ENCODE results near the gene CORO1C. TPM values are rescaled to one million over a fixed set of nuclear protein-coding genes. Genes with fewer than 3 reads are reported as not detected.

CORO1C gene
- total RNA-seq, 1 experiment from 2014 or later: 139 TPM

DNA sequence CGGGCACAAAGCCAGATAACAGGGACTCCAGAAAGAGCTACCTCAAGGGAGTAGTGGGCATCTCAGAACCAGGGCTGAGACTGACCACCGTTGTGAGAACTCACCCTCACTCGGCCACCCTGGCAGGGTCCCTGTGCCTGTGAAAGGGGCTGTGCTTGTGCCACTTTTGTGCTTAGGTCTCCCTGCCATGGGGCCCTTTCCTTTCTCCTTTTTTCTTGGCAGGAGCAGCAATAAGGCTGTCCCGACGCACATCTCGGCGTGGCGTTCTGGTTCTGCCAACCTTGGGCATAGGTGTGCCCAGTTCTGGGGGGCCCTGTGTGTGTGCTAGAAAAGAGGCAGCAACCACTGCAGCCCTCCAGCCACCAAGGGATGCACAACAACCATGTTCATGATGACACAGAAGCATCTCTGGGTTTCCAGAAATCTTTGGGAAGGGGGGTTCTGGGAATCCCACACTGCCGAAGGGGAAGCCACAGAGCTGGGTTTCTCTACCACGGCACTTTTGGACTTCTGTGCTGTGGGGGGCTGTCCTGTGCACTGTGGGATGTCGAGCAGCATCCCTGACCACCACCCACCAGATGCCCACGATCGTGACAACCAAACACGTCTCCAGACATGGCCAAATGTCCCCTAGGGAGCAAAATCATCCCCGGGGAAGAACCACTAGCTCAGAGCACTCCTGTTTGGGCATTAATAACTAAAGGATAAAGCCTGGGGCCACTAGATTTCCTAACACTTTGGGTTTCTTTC, 120.3 kb downstream of the CORO1C start:
- no peaks in the 10 kb centered on the region for H3K27me3 ChIP-seq (ENCODE audit: insufficient read depth, low read depth)
- no peak for DNase-seq
- H3K4me1 ChIP-seq (replicated peaks; ENCODE audit: insufficient read depth): 0 out of 2 replicates have a peak, but pooled peaks cover 5% of the 10 kb centered on the region
- intact Hi-C loops (cut with micrococcal nuclease; ENCODE audit: unreplicated experiment): loop anchor here (10.0 kb wide), 2 partner anchors 96 to 696 kb away; partner anchors contain the start of gene FICD
- H3K4me3 ChIP-seq: no peak overlapping the region
- POLR2A ChIA-PET (ENCODE audit: unreplicated experiment): no interaction called here
- CTCF ChIA-PET: interaction anchor here (0.6 kb wide), 1 partner anchor 741 kb away, joined by 8 read pairs; no protein-coding TSS in a partner anchor
- no peaks in the 10 kb centered on the region for H4K20me1 ChIP-seq (ENCODE audit: insufficient read depth)
- H3K9me2 ChIP-seq (ENCODE audit: insufficient read depth): no peaks in the 10 kb centered on the region
- TF ChIP-seq EZH2 (IDR thresholded peaks at IDR 0.05; ENCODE audit: low read depth): no peak
- TF ChIP-seq, protein P1, sequence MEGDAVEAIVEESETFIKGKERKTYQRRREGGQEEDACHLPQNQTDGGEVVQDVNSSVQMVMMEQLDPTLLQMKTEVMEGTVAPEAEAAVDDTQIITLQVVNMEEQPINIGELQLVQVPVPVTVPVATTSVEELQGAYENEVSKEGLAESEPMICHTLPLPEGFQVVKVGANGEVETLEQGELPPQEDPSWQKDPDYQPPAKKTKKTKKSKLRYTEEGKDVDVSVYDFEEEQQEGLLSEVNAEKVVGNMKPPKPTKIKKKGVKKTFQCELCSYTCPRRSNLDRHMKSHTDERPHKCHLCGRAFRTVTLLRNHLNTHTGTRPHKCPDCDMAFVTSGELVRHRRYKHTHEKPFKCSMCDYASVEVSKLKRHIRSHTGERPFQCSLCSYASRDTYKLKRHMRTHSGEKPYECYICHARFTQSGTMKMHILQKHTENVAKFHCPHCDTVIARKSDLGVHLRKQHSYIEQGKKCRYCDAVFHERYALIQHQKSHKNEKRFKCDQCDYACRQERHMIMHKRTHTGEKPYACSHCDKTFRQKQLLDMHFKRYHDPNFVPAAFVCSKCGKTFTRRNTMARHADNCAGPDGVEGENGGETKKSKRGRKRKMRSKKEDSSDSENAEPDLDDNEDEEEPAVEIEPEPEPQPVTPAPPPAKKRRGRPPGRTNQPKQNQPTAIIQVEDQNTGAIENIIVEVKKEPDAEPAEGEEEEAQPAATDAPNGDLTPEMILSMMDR (conservative IDR thresholded peaks at IDR 0.05): no peak
- H3F3A ChIP-seq (ENCODE audit: insufficient read depth, low read depth): no peaks in the 10 kb centered on the region
- no TSS peak for BruUV-seq (replicated peaks)
- no peaks in the 10 kb centered on the region for H3K36me3 ChIP-seq (ENCODE audit: low read depth)
- H3K79me2 ChIP-seq (ENCODE audit: low read depth): no peaks in the 10 kb centered on the region
- no peak overlapping the region for H2AFZ ChIP-seq
- no peak overlapping the region for H3K4me2 ChIP-seq
- H3K9me3 ChIP-seq (ENCODE audit: insufficient read depth, low read depth): no peaks in the 10 kb centered on the region
- H3K27ac ChIP-seq: no peak overlapping the region

DNA sequence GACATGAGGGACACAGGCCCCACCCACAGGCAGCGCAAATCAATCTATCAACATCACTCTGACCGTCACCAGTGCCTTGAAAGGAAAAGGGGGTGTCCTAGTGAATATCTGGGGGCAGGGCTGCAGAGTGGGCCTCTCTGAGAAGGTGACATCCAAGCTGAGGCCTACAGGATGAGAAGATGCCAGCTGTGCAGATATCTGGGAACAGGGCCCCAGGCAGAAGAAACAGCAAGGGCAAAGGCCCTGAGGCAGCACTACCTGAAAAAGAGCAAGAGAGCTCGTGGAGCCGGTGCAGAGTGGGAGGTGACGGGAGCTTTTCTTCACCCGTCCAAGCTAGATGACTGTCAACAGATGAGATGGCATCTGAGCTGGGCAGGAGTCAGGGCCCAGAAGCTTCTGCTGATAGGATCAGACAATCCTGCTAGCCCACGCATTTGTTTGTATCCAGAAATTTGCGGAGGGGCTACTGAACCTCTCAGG, 120.9 kb downstream of the CORO1C start:
- H3K27me3 ChIP-seq (ENCODE audit: insufficient read depth, low read depth): no peaks in the 10 kb centered on the region
- H3K9me2 ChIP-seq (ENCODE audit: insufficient read depth): no peaks in the 10 kb centered on the region
- no peak overlapping the region for H3K4me3 ChIP-seq
- H3K79me2 ChIP-seq (ENCODE audit: low read depth): no peaks in the 10 kb centered on the region
- H3K27ac ChIP-seq: no peak overlapping the region
- TF ChIP-seq EZH2 (IDR thresholded peaks at IDR 0.05; ENCODE audit: low read depth): no peak
- TF ChIP-seq, protein P1 (conservative IDR thresholded peaks at IDR 0.05): no peak
- POLR2A ChIA-PET (ENCODE audit: unreplicated experiment): no interaction called here
- H3K36me3 ChIP-seq (ENCODE audit: low read depth): no peaks in the 10 kb centered on the region
- no peaks in the 10 kb centered on the region for H3F3A ChIP-seq (ENCODE audit: insufficient read depth, low read depth)
- H2AFZ ChIP-seq: no peak overlapping the region
- H3K4me1 ChIP-seq (replicated peaks; ENCODE audit: insufficient read depth): 0 out of 2 replicates have a peak, but pooled peaks cover 5% of the 10 kb centered on the region
- DNase-seq: no peak
- no peak overlapping the region for H3K4me2 ChIP-seq
- no peaks in the 10 kb centered on the region for H3K9me3 ChIP-seq (ENCODE audit: insufficient read depth, low read depth)
- CTCF ChIA-PET: no interaction called here
- BruUV-seq (replicated peaks): no TSS peak
- H4K20me1 ChIP-seq (ENCODE audit: insufficient read depth): no peaks in the 10 kb centered on the region
- intact Hi-C loops (cut with micrococcal nuclease; ENCODE audit: unreplicated experiment): loop anchor here (10.0 kb wide), 2 partner anchors 96 to 696 kb away; partner anchors contain the start of gene FICD

DNA sequence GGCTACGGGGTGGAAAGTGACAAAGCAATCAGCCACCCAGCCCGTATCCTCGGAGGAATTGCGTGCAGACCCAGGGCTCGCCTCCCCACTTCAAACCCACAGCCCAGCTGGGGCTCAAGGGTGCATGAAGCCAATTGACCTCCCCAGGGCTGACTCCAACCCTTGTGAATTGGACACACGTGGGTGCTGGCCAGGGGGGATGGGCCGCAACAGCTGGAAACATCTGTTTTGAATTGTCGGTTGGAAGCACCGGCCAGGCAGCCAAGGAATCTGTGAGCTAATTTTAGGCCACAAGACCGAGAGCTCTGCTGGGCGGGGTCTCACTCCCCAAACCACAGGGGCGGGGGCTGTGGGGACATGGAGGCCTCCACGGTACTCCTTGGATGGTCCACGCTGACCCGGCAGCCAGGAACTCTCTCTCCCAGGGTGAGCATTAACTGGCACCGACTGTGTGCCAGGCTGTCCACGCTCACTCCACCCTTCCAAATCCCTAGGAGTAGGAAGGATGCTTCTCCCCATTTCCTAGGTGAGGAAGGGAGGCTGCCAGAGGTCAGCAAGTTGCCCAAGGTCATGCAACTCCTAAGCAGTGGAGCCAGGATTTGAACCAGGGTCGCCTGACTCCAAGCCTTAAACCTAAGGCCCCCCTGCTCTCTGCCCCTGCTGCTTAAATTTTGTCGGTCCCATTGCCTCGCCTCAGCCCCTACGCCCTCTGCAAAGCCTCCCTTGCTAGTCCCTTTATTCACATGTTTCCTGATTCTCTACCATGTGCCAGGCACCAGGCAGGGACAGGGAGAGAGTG, 121.6 kb downstream of the CORO1C start:
- intact Hi-C loops (cut with micrococcal nuclease; ENCODE audit: unreplicated experiment): loop anchor here (10.0 kb wide), 2 partner anchors 95 to 695 kb away; partner anchors contain the start of gene FICD
- CTCF ChIA-PET: no interaction called here

More for the DNA sequence above, 121.6 kb downstream of the CORO1C start:
- no peaks in the 10 kb centered on the region for H3K36me3 ChIP-seq (ENCODE audit: low read depth)
- H3K9me2 ChIP-seq (ENCODE audit: insufficient read depth): no peaks in the 10 kb centered on the region
- no peaks in the 10 kb centered on the region for H3K79me2 ChIP-seq (ENCODE audit: low read depth)
- no peak overlapping the region for H2AFZ ChIP-seq
- TF ChIP-seq EZH2 (IDR thresholded peaks at IDR 0.05; ENCODE audit: low read depth): no peak
- TF ChIP-seq, protein P1 (conservative IDR thresholded peaks at IDR 0.05): no peak
- no peak for DNase-seq
- H3K27me3 ChIP-seq (ENCODE audit: insufficient read depth, low read depth): no peaks in the 10 kb centered on the region
- H3K9me3 ChIP-seq (ENCODE audit: insufficient read depth, low read depth): no peaks in the 10 kb centered on the region
- H3K4me2 ChIP-seq: no peak overlapping the region
- H3K27ac ChIP-seq: no peak overlapping the region
- 0 out of 2 replicates have a peak, but pooled peaks cover 5% of the 10 kb centered on the region for H3K4me1 ChIP-seq (replicated peaks; ENCODE audit: insufficient read depth)
- BruUV-seq (replicated peaks): no TSS peak
- POLR2A ChIA-PET (ENCODE audit: unreplicated experiment): no interaction called here
- H4K20me1 ChIP-seq (ENCODE audit: insufficient read depth): no peaks in the 10 kb centered on the region
- no peak overlapping the region for H3K4me3 ChIP-seq
- H3F3A ChIP-seq (ENCODE audit: insufficient read depth, low read depth): no peaks in the 10 kb centered on the region

All from PC-9 (cell line).